Caco-2 (cell line): Measurements from ENCODE around the gene TPRA1. TPM values are rescaled to one million over a fixed set of nuclear protein-coding genes. Genes with fewer than 3 reads are reported as not detected.

Source experiments
- BruUV-seq: library from RNA; stranded (reverse); fragments of 400-500 nt; replicated peaks from 2 replicates; lab custom pipeline; 2021; lab: Mats Ljungman, UMichigan
- CTCF ChIA-PET: fragments of 300-600 bp; sonication (Branson Sonifier 250); formaldehyde crosslinking; loops from one replicate; lab custom pipeline; 2022; ENCODE audit warnings: antibody characterized with exemption; lab: Charles Lee
- POLR2A ChIA-PET: fragments of 300-600 bp; sonication (Branson Sonifier 250); formaldehyde crosslinking; loops from one replicate; lab custom pipeline; 2022; ENCODE audit warnings: antibody characterized with exemption; lab: Charles Lee
- DNase-seq, 2 experiments: peaks; one replicate each; pipeline versions ENCODE4 v3.0.0 to v3.0.0-alpha.2; 2020 to 2022
- H3K27me3 ChIP-seq: replicated peaks from 2 replicates; pipeline ENCODE4 v1.6.0; 2011; ENCODE audit warnings: low read length; ENCODE audit not compliant: control insufficient read depth, insufficient read depth
- H3K36me3 ChIP-seq: 2 replicates; pipeline ENCODE4 v1.5.1; 2011; ENCODE audit warnings: low read length; ENCODE audit not compliant: control insufficient read depth, insufficient read depth
- H3K4me1 ChIP-seq: fragments of 250-450 bp; sonication (Bioruptor Pico); 2 replicates; pipeline ENCODE4 v1.5.1; 2020; ENCODE audit warnings: mild to moderate bottlenecking
- H3K4me3 ChIP-seq: 2 replicates; pipeline ENCODE4 v1.5.1; 2011; ENCODE audit warnings: low read depth, mild to moderate bottlenecking, control low read depth, low read length
- H3K9me3 ChIP-seq: fragments of 250-450 bp; sonication (Bioruptor Pico); 2 replicates; pipeline ENCODE4 v1.5.1; 2020; ENCODE audit warnings: mild to moderate bottlenecking, moderate library complexity
- H3K27ac Mint-ChIP-seq: one replicate; pipeline ENCODE4 v1.8.0; 2022; ENCODE audit warnings: mixed read lengths; ENCODE audit not compliant: unreplicated experiment
- H3K27me3 Mint-ChIP-seq: one replicate; pipeline ENCODE4 v1.8.0; 2022; ENCODE audit warnings: mixed read lengths; ENCODE audit not compliant: insufficient read depth, unreplicated experiment
- H3K36me3 Mint-ChIP-seq: one replicate; pipeline ENCODE4 v1.8.0; 2022; ENCODE audit warnings: mild to moderate bottlenecking, mixed read lengths; ENCODE audit not compliant: insufficient read depth, unreplicated experiment
- H3K4me1 Mint-ChIP-seq: one replicate; pipeline ENCODE4 v1.8.0; 2022; ENCODE audit warnings: low read depth, mixed read lengths; ENCODE audit not compliant: unreplicated experiment
- H3K4me3 Mint-ChIP-seq: one replicate; pipeline ENCODE4 v1.8.0; 2022; ENCODE audit warnings: mild to moderate bottlenecking, moderate library complexity, mixed read lengths; ENCODE audit not compliant: unreplicated experiment
- H3K9me3 Mint-ChIP-seq: one replicate; pipeline ENCODE4 v1.8.0; 2022; ENCODE audit warnings: mixed read lengths; ENCODE audit not compliant: unreplicated experiment
- CTCF ChIP-seq, 2 experiments: fragments of 200-600 bp in 1 of 2; IDR thresholded peaks; 1 replicate in 1 of 2; 2 replicates in 1 of 2; pipeline versions ENCODE4 v1.5.1 to v1.8.0; 2011 to 2022; ENCODE audit warnings: antibody characterized with exemption in 1 of 2, control low read depth in 1 of 2, inconsistent platforms in 1 of 2, low read depth in 1 of 2, low read length in 1 of 2, mild to moderate bottlenecking in 1 of 2, moderate library complexity in 1 of 2; ENCODE audit not compliant: insufficient read depth in 1 of 2, severe bottlenecking in 1 of 2, unreplicated experiment in 1 of 2
- intact Hi-C: fragments of 100-400 bp; cut with micrococcal nuclease; formaldehyde crosslinking; loops from one replicate; pipeline ENCODE4 v1.10.0; 2022; ENCODE audit not compliant: unreplicated experiment
- total RNA-seq: library from RNA; stranded (reverse); gene quantifications from 2 replicates; pipeline ENCODE4 v1.2.3, GENCODE V29; 2022

The TPRA1 gene
- total RNA-seq, 1 experiment from 2014 or later: 34.5 TPM

- Histone ChIP-seq H3K4me3 (no peak overlapping the region), H3K36me3 (no peaks in the 10 kb centered on the region), H3K4me1 (no peaks in the 10 kb centered on the region), H3K9me3 (no peaks in the 10 kb centered on the region), H3K27me3 (no peaks in the 10 kb centered on the region)
- no peak overlapping the region for H3K27ac Mint-ChIP-seq
- no peak for DNase-seq
- no peaks in the 10 kb centered on the region for H3K4me1 Mint-ChIP-seq
- H3K27me3 Mint-ChIP-seq: peaks cover 3% of the 10 kb centered on the region
- CTCF ChIA-PET: no interaction called here
- H3K36me3 Mint-ChIP-seq: no peaks in the 10 kb centered on the region
- H3K9me3 Mint-ChIP-seq: peaks cover 12% of the 10 kb centered on the region
- H3K4me3 Mint-ChIP-seq: no peak overlapping the region
- intact Hi-C loops: no loop called here
- no TSS peak for BruUV-seq
- TF ChIP-seq CTCF (IDR thresholded peaks at IDR 0.05; ENCODE audit: insufficient read depth in 1 of 2, low read depth in 1 of 2, low read length in 1 of 2, severe bottlenecking in 1 of 2, unreplicated experiment in 1 of 2): no peak
- POLR2A ChIA-PET: no interaction called here
Measured at GRCh38 chr3:127560051-127560787, 30.3 kb downstream of the TPRA1 start.

- intact Hi-C loops: no loop called here
- POLR2A ChIA-PET: no interaction called here
- Mint-ChIP-seq H3K36me3 (no peaks in the 10 kb centered on the region), H3K27ac (no peak overlapping the region), H3K27me3 (peaks cover 3% of the 10 kb centered on the region), H3K4me3 (no peak overlapping the region), H3K9me3 (peaks cover 12% of the 10 kb centered on the region), H3K4me1 (no peaks in the 10 kb centered on the region)
- no peaks in the 10 kb centered on the region for H3K27me3 ChIP-seq
- TF ChIP-seq CTCF (IDR thresholded peaks at IDR 0.05; ENCODE audit: insufficient read depth in 1 of 2, low read depth in 1 of 2, low read length in 1 of 2, severe bottlenecking in 1 of 2, unreplicated experiment in 1 of 2): peak; percentile 26 to 42
- H3K4me1 ChIP-seq: no peaks in the 10 kb centered on the region
- no peak overlapping the region for H3K4me3 ChIP-seq
- CTCF ChIA-PET: interaction anchor here (0.7 to 1.3 kb wide), 2 partner anchors 8 to 809 kb away, joined by 3 read pairs; no protein-coding TSS in a partner anchor
- no peaks in the 10 kb centered on the region for H3K36me3 ChIP-seq
- BruUV-seq: no TSS peak
- DNase-seq: no peak
- no peaks in the 10 kb centered on the region for H3K9me3 ChIP-seq
Measured at GRCh38 chr3:127556565-127556964, 34.0 kb downstream of the TPRA1 start.

- H3K4me1 ChIP-seq: 0 out of 2 replicates have a peak, but pooled peaks cover under 1% of the 10 kb centered on the region
- H3K36me3 ChIP-seq: no peaks in the 10 kb centered on the region
- BruUV-seq: no TSS peak
- no peak overlapping the region for H3K27ac Mint-ChIP-seq
- H3K36me3 Mint-ChIP-seq: no peaks in the 10 kb centered on the region
- H3K4me1 Mint-ChIP-seq: no peaks in the 10 kb centered on the region
- ChIA-PET POLR2A (no interaction called here), CTCF (no interaction called here)
- H3K9me3 Mint-ChIP-seq: peaks cover 6% of the 10 kb centered on the region
- no peaks in the 10 kb centered on the region for H3K27me3 ChIP-seq
- H3K4me3 Mint-ChIP-seq: no peak overlapping the region
- no peak overlapping the region for H3K4me3 ChIP-seq
- peaks cover 1% of the 10 kb centered on the region for H3K27me3 Mint-ChIP-seq
- no peak for DNase-seq
- TF ChIP-seq CTCF (IDR thresholded peaks at IDR 0.05; ENCODE audit: insufficient read depth in 1 of 2, low read depth in 1 of 2, low read length in 1 of 2, severe bottlenecking in 1 of 2, unreplicated experiment in 1 of 2): no peak
- H3K9me3 ChIP-seq: no peaks in the 10 kb centered on the region
- intact Hi-C loops: no loop called here
Measured at GRCh38 chr3:127555108-127555507, 35.4 kb downstream of the TPRA1 start.
